Measurements from ENCODE around the gene CLEC20A.
"Not testable (repeated sequence)": the region's sequence is repeated elsewhere in the genome, so short reads cannot be mapped to it uniquely, and the experiment has no call there.

CLEC20A gene

GRCh38 chr1:178506177-178506576 lies 9.4 kb upstream of the CLEC20A start:
- TF ChIP-seq CTCF (IDR thresholded peaks at IDR 0.05) = no peak
- TF ChIP-seq ZFX (IDR thresholded peaks at IDR 0.05; ENCODE audit: borderline replicate concordance) = no peak
- no peak overlapping the region for H3K27ac ChIP-seq

GRCh38 chr1:178504286-178504685 lies 7.5 kb upstream of the CLEC20A start:
- H3K27ac ChIP-seq = no peak overlapping the region
- TF ChIP-seq CTCF (IDR thresholded peaks at IDR 0.05) (no peak), ZFX (IDR thresholded peaks at IDR 0.05; ENCODE audit: borderline replicate concordance) (no peak)

GRCh38 chr1:178503849-178504248 lies 7.1 kb upstream of the CLEC20A start:
- TF ChIP-seq CTCF (IDR thresholded peaks at IDR 0.05) (no peak), ZFX (IDR thresholded peaks at IDR 0.05; ENCODE audit: borderline replicate concordance) (no peak)
- H3K27ac ChIP-seq = no peak overlapping the region

GRCh38 chr1:178503316-178503715 lies 6.6 kb upstream of the CLEC20A start:
- H3K27ac ChIP-seq = not testable (repeated sequence)

GRCh38 chr1:178502856-178503255 lies 6.1 kb upstream of the CLEC20A start:
- no peak for TF ChIP-seq CTCF (IDR thresholded peaks at IDR 0.05)
- no peak overlapping the region for H3K27ac ChIP-seq

GRCh38 chr1:178502330-178502714 lies 5.6 kb upstream of the CLEC20A start:
- TF ChIP-seq ZFX (IDR thresholded peaks at IDR 0.05; ENCODE audit: borderline replicate concordance) = no peak
- no peak for TF ChIP-seq CTCF (IDR thresholded peaks at IDR 0.05)

GRCh38 chr1:178501705-178502329 lies 5.1 kb upstream of the CLEC20A start:
- TF ChIP-seq ZFX (IDR thresholded peaks at IDR 0.05; ENCODE audit: borderline replicate concordance) (no peak), CTCF (IDR thresholded peaks at IDR 0.05) (peak; percentile 100)
- no peak overlapping the region for H3K27ac ChIP-seq

More at GRCh38 chr1:178502330-178502714, 5.6 kb upstream of the CLEC20A start:
- no peak overlapping the region for H3K27ac ChIP-seq

GRCh38 chr1:178500936-178501554 lies 4.3 kb upstream of the CLEC20A start:
- TF ChIP-seq CTCF (IDR thresholded peaks at IDR 0.05) (no peak), ZFX (IDR thresholded peaks at IDR 0.05; ENCODE audit: borderline replicate concordance) (no peak)
- H3K27ac ChIP-seq = no peak overlapping the region
